ENCODE results near the gene KSR1. TPM values are rescaled to one million over a fixed set of nuclear protein-coding genes. Genes with fewer than 3 reads are reported as not detected.

Gene KSR1
- total and polyA plus RNA-seq, 9 of the 15 experiments (the other 6 are each of a cell fraction or from before 2014, with no cell fraction given), result 1.4 to 51.7 (median 18.4) TPM

DNA sequence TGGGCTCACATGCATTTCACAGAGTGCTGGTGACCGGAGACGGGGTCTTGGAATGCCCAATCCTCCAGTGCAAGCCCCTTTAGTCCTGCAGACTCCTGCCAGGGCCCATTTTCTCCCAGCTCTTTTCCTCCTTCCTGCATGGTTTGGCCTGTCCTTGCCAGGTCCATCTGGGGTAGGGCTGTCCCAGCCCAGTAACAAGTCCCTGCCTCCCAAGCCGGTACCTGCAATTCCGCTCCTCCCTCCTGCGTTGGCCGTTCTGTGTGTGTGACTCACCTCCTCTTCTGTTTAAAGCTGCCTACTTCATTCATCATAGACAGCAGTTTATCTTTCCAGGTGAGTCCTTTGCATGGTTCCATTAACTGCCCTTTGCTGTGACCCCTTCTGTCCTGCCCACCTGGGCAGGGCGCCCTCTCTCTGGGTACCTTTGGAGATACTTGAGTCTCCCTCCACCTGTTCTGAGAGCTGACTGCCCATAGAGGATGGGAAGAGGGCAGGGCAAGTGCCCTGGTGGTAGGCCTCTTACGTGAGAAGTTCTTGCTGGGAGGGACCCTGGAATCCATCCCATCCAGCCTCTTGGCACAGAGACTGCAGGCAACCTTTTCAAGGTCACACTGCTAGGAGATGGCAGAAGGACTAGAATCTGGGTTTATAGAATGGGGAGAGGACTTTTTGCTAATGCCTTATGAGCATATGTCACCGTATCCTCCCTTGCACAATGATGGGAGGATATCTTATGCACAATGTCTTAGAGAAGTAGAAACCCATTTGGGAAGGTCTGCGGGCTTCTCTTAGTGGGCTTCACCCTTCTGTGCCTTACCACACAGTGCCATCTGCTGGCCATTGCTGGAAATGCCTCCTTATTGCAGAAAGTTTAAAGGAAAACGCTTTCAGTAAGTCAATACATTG is 145.1 kb downstream of the KSR1 start (continued):
- TF ChIP-seq BRCA1 (IDR thresholded peaks at IDR 0.05), result no peak
- no peak for TF ChIP-seq BRCA1 (CRISPR knock-in tag; IDR thresholded peaks at IDR 0.05)
- TF ChIP-seq ESRRB (CRISPR knock-in tag; IDR thresholded peaks at IDR 0.05; ENCODE audit: borderline replicate concordance), result no peak
- no peak for TF ChIP-seq ZSCAN32 (CRISPR knock-in tag; IDR thresholded peaks at IDR 0.05)
- TF ChIP-seq ZNF699 (CRISPR knock-in tag; IDR thresholded peaks at IDR 0.05; ENCODE audit: insufficient replicate concordance), result no peak
- TF ChIP-seq VEZF1 (CRISPR knock-in tag; IDR thresholded peaks at IDR 0.05), result no peak
- TF ChIP-seq, protein P1, sequence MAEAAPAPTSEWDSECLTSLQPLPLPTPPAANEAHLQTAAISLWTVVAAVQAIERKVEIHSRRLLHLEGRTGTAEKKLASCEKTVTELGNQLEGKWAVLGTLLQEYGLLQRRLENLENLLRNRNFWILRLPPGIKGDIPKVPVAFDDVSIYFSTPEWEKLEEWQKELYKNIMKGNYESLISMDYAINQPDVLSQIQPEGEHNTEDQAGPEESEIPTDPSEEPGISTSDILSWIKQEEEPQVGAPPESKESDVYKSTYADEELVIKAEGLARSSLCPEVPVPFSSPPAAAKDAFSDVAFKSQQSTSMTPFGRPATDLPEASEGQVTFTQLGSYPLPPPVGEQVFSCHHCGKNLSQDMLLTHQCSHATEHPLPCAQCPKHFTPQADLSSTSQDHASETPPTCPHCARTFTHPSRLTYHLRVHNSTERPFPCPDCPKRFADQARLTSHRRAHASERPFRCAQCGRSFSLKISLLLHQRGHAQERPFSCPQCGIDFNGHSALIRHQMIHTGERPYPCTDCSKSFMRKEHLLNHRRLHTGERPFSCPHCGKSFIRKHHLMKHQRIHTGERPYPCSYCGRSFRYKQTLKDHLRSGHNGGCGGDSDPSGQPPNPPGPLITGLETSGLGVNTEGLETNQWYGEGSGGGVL (CRISPR knock-in tag; IDR thresholded peaks at IDR 0.05), result no peak
- no peak for TF ChIP-seq YBX1 (IDR thresholded peaks at IDR 0.05)
- peak; percentile 82 for TF ChIP-seq SMC3 (conservative IDR thresholded peaks at IDR 0.05; ENCODE audit: insufficient read depth, low read depth, low read length)
- TF ChIP-seq ZBTB17 (CRISPR knock-in tag; IDR thresholded peaks at IDR 0.05), result no peak
- no peak for TF ChIP-seq MXI1 (IDR thresholded peaks at IDR 0.05; ENCODE audit: low read depth, low read length)
- TF ChIP-seq EHMT2 (IDR thresholded peaks at IDR 0.05), result no peak
- TF ChIP-seq SMARCB1 (IDR thresholded peaks at IDR 0.05; ENCODE audit: insufficient read length, low read depth), result peak; percentile 73
- TF ChIP-seq RBM17 (IDR thresholded peaks at IDR 0.05; ENCODE audit: borderline replicate concordance, low read depth, low read length), result no peak
- no peak for TF ChIP-seq MCM2 (IDR thresholded peaks at IDR 0.05; ENCODE audit: low read depth)
- TF ChIP-seq TOE1 (IDR thresholded peaks at IDR 0.05; ENCODE audit: borderline replicate concordance), result 0 out of 2 replicates have a peak, but pooled peaks have one; percentile 30
- TF ChIP-seq TOE1 (CRISPR knock-in tag; IDR thresholded peaks at IDR 0.05; ENCODE audit: borderline replicate concordance, low read depth), result no peak
- TF ChIP-seq, protein P2, sequence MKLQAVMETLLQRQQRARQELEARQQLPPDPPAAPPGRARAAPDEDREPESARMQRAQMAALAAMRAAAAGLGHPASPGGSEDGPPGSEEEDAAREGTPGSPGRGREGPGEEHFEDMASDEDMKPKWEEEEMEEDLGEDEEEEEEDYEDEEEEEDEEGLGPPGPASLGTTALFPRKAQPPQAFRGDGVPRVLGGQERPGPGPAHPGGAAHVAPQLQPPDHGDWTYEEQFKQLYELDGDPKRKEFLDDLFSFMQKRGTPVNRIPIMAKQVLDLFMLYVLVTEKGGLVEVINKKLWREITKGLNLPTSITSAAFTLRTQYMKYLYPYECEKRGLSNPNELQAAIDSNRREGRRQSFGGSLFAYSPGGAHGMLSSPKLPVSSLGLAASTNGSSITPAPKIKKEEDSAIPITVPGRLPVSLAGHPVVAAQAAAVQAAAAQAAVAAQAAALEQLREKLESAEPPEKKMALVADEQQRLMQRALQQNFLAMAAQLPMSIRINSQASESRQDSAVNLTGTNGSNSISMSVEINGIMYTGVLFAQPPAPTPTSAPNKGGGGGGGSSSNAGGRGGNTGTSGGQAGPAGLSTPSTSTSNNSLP (IDR thresholded peaks at IDR 0.05; ENCODE audit: borderline replicate concordance, low read depth, low read length), result no peak
- TF ChIP-seq, protein P3, sequence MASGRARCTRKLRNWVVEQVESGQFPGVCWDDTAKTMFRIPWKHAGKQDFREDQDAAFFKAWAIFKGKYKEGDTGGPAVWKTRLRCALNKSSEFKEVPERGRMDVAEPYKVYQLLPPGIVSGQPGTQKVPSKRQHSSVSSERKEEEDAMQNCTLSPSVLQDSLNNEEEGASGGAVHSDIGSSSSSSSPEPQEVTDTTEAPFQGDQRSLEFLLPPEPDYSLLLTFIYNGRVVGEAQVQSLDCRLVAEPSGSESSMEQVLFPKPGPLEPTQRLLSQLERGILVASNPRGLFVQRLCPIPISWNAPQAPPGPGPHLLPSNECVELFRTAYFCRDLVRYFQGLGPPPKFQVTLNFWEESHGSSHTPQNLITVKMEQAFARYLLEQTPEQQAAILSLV (tag; IDR thresholded peaks at IDR 0.05), result no peak
- TF ChIP-seq ETV6 (IDR thresholded peaks at IDR 0.05; ENCODE audit: borderline replicate concordance in 1 of 2, low read depth in 2 of 2, low read length in 1 of 2), result no peak
- no peak for TF ChIP-seq ETV6 (CRISPR knock-in tag; IDR thresholded peaks at IDR 0.05; ENCODE audit: borderline replicate concordance)
- no peak for TF ChIP-seq ZNF830 (CRISPR knock-in tag; IDR thresholded peaks at IDR 0.05)
